ENCODE data around the gene SMIM1.

DNA sequence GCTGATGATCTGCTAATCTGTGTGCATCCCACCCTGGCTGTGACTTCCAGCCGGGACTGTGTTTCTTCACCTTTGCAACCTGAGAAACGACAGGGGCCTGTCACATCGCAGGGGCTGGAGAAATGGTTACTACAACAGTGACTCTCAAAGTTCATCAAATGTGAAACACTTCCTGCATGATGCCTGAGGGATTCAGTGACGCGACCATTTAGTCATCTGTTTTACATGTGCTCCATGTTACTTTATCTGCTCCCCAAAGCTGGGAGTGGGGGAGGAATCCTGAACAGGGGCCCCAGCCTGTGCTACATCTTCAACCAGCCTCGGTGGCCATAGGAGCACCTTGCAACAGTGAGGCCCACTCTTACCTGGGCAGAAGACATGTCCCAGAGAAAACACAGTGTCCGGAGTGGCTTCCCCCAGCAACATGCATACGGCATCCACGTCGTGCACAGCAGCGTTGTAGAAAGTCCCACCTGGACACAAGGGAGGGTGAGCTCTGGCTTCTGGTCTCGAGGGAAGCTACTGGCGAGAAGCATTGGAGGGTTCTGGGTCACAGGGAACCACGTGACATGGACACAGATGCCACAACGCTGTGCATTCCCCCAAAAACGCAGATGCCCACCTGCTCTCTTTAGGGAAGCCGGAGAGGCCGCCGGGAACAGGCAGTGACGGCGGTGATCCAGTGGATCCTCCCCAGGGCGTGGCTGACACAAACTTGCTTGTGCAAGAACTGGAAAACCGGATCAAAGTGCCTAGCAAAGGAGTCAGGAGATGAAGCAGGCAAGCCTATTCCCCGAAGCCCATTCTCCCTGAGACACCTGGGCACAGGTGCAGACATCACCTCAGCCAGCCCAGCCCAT lies 29.9 kb upstream of the SMIM1 start:
- TF ChIP-seq, protein P1, sequence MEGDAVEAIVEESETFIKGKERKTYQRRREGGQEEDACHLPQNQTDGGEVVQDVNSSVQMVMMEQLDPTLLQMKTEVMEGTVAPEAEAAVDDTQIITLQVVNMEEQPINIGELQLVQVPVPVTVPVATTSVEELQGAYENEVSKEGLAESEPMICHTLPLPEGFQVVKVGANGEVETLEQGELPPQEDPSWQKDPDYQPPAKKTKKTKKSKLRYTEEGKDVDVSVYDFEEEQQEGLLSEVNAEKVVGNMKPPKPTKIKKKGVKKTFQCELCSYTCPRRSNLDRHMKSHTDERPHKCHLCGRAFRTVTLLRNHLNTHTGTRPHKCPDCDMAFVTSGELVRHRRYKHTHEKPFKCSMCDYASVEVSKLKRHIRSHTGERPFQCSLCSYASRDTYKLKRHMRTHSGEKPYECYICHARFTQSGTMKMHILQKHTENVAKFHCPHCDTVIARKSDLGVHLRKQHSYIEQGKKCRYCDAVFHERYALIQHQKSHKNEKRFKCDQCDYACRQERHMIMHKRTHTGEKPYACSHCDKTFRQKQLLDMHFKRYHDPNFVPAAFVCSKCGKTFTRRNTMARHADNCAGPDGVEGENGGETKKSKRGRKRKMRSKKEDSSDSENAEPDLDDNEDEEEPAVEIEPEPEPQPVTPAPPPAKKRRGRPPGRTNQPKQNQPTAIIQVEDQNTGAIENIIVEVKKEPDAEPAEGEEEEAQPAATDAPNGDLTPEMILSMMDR (IDR thresholded peaks at IDR 0.05): no peak
- TF ChIP-seq POLR2A (IDR thresholded peaks at IDR 0.05): no peak

Measured in right lobe of liver (tissue), 4 donors.